ENCODE measurements around the gene RNF43. TPM values are rescaled to one million over a fixed set of nuclear protein-coding genes. Genes with fewer than 3 reads are reported as not detected.

RNF43 gene
- total RNA-seq, 1 donor from 2014 or later: under 0.01 TPM

Other genes with a start within 250 kb of the RNF43 start
- not detected in 2 replicates for gene EPX, start 224.8 kb downstream of the RNF43 start, total RNA-seq
- gene MKS1, start 198.3 kb downstream of the RNF43 start, total RNA-seq: 8.1 and 9.6 TPM in 2 replicates
- gene LPO, start 178.9 kb downstream of the RNF43 start, total RNA-seq: not detected in 2 replicates
- 0.22 TPM in 1 of 2 replicates, not detected in the other for gene MPO, start 136.6 kb downstream of the RNF43 start, total RNA-seq
- under 0.01 TPM in 1 of 2 replicates, not detected in the other for gene TSPOAP1, start 88.7 kb downstream of the RNF43 start, total RNA-seq
- gene SUPT4H1, start 65.3 kb downstream of the RNF43 start, total RNA-seq: 50.8 and 55.0 TPM in 2 replicates
- gene HSF5, start 70.9 kb upstream of the RNF43 start, total RNA-seq: under 0.01 TPM in 1 of 2 replicates, not detected in the other
- gene MTMR4, start 97.1 kb upstream of the RNF43 start, total RNA-seq: 22.2 and 29.0 TPM in 2 replicates

Data from lung microvascular endothelial cell (primary cell).